Breast epithelium (tissue), 3 donors: ENCODE data around the gene KLHL29.

ENCODE experiments used
- POLR2A ChIP-seq: fragments of 450-650 bp; IDR thresholded peaks from one replicate; pipeline ENCODE4 v1.6.1; 2016; ENCODE audit warnings: antibody characterized with exemption, mild to moderate bottlenecking, moderate library complexity
- POLR2AphosphoS5 ChIP-seq, 3 donors: sonication (generic); formaldehyde crosslinking; IDR thresholded peaks; one replicate each; pipeline ENCODE4 v1.6.1; 2017; ENCODE audit warnings: antibody characterized with exemption in 3 of 3
- TF ChIP-seq, protein P1 (sequence below), 3 donors: fragments of 450-650 bp; IDR thresholded peaks; one replicate each; pipeline ENCODE4 v1.5.1; 2016 to 2017; ENCODE audit warnings: antibody characterized with exemption in 3 of 3, mild to moderate bottlenecking in 3 of 3, moderate library complexity in 3 of 3

DNA sequence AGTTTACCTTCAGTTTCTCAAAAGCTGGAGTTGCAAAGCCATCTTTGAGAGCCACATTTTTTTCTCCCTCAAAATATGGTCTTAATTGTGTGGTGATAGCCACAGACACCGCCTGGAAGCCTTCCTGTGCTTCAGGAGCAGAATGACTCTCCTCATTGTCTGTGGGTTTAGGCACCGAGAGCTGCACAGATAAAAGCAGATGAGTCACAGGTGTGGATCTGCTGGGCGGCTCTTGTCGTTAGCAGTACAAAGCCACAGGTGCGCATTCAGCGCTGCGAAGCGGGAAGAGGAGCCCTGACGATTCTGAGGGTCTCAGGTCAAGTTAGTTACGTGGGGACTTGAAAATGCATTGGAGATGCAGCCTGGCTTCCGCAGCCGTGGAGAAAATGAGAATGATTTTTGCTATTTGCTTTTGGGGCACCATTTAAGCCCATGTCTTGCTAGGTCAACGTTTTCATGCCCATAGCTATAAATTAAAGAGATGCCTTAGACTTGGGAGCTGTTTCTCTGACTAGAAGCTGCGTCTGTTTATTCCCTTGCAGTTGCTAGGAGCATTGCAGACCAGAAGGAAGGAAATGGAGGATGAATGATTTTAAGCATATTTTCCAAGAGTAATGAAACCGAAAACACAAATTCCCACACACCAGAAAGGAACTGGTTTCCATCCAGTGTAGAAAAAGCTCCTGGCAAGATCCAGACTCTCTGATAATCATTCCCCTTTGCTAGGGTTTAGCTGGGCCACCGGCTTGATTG is 51.5 kb downstream of the KLHL29 start:
- TF ChIP-seq, protein P1, sequence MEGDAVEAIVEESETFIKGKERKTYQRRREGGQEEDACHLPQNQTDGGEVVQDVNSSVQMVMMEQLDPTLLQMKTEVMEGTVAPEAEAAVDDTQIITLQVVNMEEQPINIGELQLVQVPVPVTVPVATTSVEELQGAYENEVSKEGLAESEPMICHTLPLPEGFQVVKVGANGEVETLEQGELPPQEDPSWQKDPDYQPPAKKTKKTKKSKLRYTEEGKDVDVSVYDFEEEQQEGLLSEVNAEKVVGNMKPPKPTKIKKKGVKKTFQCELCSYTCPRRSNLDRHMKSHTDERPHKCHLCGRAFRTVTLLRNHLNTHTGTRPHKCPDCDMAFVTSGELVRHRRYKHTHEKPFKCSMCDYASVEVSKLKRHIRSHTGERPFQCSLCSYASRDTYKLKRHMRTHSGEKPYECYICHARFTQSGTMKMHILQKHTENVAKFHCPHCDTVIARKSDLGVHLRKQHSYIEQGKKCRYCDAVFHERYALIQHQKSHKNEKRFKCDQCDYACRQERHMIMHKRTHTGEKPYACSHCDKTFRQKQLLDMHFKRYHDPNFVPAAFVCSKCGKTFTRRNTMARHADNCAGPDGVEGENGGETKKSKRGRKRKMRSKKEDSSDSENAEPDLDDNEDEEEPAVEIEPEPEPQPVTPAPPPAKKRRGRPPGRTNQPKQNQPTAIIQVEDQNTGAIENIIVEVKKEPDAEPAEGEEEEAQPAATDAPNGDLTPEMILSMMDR (IDR thresholded peaks at IDR 0.05): no peak
- TF ChIP-seq POLR2A (no peak), POLR2AphosphoS5 (IDR thresholded peaks at IDR 0.05) (no peak)
